Measurements from ENCODE around the gene PPFIBP2. TPM values are rescaled to one million over a fixed set of nuclear protein-coding genes. Genes with fewer than 3 reads are reported as not detected.
A peak's percentile ranks its signal among the peaks of the same experiment; 100 is the strongest.

Gene PPFIBP2
- 10 to 100 TPM; 14.4 to 40.7 (median 21.4) TPM for total RNA-seq
- 10 to 100 TPM in 1 of 2 donors, 1 to 10 TPM in 1; 6.4 to 21.7 TPM for polyA plus RNA-seq
- long read RNA-seq, donor 1, partial matches to known transcripts = 1 of 4 reads
- long read RNA-seq, donor 1, other reads (novel, unspliced or antisense) = 3 of 4 reads
- long read RNA-seq, donor 2, partial matches to known transcripts = 2 of 7 reads
- long read RNA-seq, donor 2, other reads (novel, unspliced or antisense) = 5 of 7 reads
- long read RNA-seq, donor 3, partial matches to known transcripts = 1 of 3 reads
- long read RNA-seq, donor 3, other reads (novel, unspliced or antisense) = 2 of 3 reads

DNA sequence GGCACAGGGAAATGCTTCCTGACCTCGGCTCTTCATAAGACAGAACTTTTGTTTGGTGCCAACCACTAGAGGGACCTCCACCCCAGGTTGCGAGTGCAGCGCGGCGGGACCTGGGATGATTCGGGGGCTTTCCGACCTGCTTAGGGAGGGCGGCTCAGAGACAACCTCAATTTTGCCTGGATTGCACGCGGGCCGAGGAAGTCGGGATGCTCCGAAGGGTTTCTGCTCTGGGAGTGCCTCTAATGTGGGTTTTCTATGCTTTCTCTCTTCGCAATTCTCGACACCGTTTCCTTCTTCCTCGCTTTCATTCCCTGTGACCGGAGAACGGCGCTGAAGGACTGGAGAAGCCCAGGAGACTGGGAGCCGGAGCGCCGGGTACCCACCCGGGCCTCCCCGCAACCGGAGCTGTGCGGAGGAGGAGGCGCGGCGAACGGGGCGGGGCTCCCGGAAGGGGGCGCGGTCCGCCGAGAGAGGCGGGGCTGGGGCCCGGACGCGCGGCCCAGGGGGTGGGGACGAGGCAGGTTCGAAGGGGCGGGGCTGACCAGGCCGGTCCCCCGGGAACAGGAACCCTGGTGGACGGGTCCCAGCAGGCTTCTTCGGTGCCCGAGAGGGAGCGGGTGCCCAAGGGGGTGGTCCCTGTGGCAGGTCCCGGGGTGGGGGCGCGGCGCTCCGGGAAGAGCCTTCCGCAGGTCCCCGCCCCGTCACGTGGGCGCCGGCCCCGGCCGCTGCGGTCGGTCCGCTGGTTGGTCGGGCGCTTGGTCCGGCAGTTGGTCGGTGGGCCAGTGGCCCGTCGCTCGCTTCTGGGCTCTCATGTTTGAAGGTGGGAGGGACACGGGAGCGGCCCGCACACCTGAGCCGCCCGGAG is at the start of gene PPFIBP2:
TSS of gene PPFIBP2 (plus strand) at position 766 of the 865 bp plus-strand sequence. CDS start 35,477 bp downstream, outside the sequence.
- peaks cover 10 to 49% (median 37%) of the 10 kb centered on the region in 9 donors for H3K4me1 ChIP-seq
- intact Hi-C loops (cut with DNase I) = loop anchor here in 7 of 10 donors (2.0 to 10.0 kb wide), 9 partner anchors 39 to 171 kb away; no protein-coding TSS in a partner anchor
- ATAC-seq (peak; percentile 87 to 96 (median 92)), DNase-seq (peak; percentile 81 to 88)
- H3K27me3 ChIP-seq = no peaks in the 10 kb centered on the region
- WGBS, 2 donors = 0 to 1% methylated on average over 69 to 79 of the region's 79 CpGs
- H3K27ac ChIP-seq = peak within 1 kb of the TSS; percentile 87 to 98 (median 93)
- H3K9me3 ChIP-seq = no peaks in the 10 kb centered on the region
- TF ChIP-seq, protein P1, sequence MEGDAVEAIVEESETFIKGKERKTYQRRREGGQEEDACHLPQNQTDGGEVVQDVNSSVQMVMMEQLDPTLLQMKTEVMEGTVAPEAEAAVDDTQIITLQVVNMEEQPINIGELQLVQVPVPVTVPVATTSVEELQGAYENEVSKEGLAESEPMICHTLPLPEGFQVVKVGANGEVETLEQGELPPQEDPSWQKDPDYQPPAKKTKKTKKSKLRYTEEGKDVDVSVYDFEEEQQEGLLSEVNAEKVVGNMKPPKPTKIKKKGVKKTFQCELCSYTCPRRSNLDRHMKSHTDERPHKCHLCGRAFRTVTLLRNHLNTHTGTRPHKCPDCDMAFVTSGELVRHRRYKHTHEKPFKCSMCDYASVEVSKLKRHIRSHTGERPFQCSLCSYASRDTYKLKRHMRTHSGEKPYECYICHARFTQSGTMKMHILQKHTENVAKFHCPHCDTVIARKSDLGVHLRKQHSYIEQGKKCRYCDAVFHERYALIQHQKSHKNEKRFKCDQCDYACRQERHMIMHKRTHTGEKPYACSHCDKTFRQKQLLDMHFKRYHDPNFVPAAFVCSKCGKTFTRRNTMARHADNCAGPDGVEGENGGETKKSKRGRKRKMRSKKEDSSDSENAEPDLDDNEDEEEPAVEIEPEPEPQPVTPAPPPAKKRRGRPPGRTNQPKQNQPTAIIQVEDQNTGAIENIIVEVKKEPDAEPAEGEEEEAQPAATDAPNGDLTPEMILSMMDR (IDR thresholded peaks at IDR 0.05) = peak; percentile 43 to 78 (median 63)
- no peaks in the 10 kb centered on the region for H3K36me3 ChIP-seq
- peak within 1 kb of the TSS; percentile 56 to 89 (median 84) for H3K4me3 ChIP-seq

DNA sequence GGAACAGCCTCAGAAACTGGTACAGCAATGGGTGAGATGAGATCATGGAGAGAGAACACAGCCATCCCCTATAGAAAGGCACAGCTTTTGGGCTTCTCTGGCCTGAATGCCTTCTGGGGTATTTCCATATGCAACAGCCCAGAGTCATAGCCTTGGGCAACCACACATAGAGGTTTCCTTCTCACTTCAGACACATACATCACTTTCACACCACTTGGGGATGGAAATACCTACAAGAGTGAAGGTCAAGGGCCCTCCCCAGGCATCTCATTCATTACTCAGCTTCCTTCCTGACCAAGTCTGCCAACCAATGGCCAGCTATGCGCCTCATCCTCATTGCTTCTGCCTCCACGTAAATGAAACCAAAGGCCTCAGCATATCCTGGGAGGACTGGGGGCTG is 46.1 kb upstream of the PPFIBP2 start:
- no peaks in the 10 kb centered on the region for H3K36me3 ChIP-seq
- TF ChIP-seq, protein P1 (IDR thresholded peaks at IDR 0.05) = no peak
- no peaks in the 10 kb centered on the region for H3K27me3 ChIP-seq
- ATAC-seq = no peak
- H3K4me3 ChIP-seq = no peak overlapping the region
- 67 to 73% methylated on average over 2 of the region's 2 CpGs for WGBS, 2 donors
- intact Hi-C loops (cut with DNase I) = no loop called here
- H3K9me3 ChIP-seq = no peaks in the 10 kb centered on the region
- H3K27ac ChIP-seq = no peak overlapping the region
- DNase-seq = no peak
- H3K4me1 ChIP-seq = no peaks in the 10 kb centered on the region

DNA sequence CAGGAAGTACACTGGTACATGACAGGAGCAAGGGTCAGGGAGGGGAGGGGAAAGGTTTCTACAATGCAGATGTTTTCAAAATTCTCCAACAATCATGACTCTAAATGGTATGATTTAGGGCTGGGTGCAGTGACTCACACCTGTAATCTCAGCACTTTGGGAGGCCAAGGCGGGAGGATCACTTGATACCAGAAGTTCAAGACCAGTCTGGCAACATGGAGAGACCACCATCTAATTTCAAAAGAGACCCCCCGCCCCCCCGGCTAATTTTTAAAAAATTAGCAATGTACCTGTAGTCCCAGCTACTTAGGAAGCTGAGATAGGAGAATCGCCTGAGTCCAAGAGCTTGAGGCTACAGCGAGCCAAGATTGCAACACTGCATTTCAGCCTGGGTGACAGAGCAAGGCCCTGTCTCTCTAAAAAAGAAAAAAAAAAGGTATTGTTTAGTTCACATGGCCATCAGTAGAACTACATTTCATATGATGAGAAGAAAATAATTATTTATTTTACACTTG is 44.4 kb upstream of the PPFIBP2 start:
- ATAC-seq (no peak), DNase-seq (no peak)
- Histone ChIP-seq H3K36me3 (no peaks in the 10 kb centered on the region), H3K4me1 (no peaks in the 10 kb centered on the region), H3K27me3 (no peaks in the 10 kb centered on the region), H3K27ac (no peak overlapping the region), H3K9me3 (no peaks in the 10 kb centered on the region), H3K4me3 (no peak overlapping the region)
- WGBS, 2 donors = 94 to 97% methylated on average over 5 of the region's 5 CpGs
- intact Hi-C loops (cut with DNase I) = no loop called here
- TF ChIP-seq, protein P1 (IDR thresholded peaks at IDR 0.05) = no peak

DNA sequence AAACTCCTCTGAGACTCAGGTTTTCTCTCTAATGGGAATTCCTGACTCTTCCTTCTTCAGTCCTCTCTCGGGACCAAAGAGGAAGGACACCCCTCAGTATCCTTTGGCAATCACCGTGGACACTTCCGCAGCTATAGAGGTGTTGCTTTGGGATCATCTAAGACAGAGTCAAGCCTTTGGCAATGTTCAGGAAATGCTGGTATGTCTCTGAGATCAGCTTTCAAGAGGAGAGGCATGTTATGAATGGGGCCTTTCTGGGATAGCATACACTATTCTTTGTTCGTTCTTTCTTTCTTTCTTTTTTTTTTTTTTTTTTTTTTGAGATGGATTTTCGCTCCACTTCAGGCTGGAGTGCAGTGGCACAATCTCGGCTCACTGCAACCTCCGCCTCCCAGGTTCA is 42.7 kb upstream of the PPFIBP2 start:
- H3K4me1 ChIP-seq = no peaks in the 10 kb centered on the region
- H3K27ac ChIP-seq = no peak overlapping the region
- intact Hi-C loops (cut with DNase I) = no loop called here
- WGBS, 2 donors = 72 to 76% methylated on average over 6 to 7 of the region's 7 CpGs
- TF ChIP-seq, protein P1 (IDR thresholded peaks at IDR 0.05) = no peak
- no peaks in the 10 kb centered on the region for H3K9me3 ChIP-seq
- ATAC-seq (no peak), DNase-seq (no peak)
- no peaks in the 10 kb centered on the region for H3K27me3 ChIP-seq
- no peak overlapping the region for H3K4me3 ChIP-seq
- H3K36me3 ChIP-seq = no peaks in the 10 kb centered on the region

Data from heart right ventricle (tissue), 16 donors.